ENCODE data around the gene PLEK.
A peak's percentile ranks its signal among the peaks of the same experiment; 100 is the strongest.

PLEK gene

GRCh38 chr2:68432696-68433658, 67.9 kb downstream of the PLEK start:
- Histone ChIP-seq H3K4me3 (replicated peaks; ENCODE audit: insufficient read depth, low read length) (no peak overlapping the region), H3K27ac (replicated peaks) (no peak overlapping the region), H3K27me3 (ENCODE audit: insufficient read depth, poor library complexity, severe bottlenecking) (no peaks in the 10 kb centered on the region)
- DNase-seq (ENCODE audit: low read depth in 1 of 2, low spot score in 1 of 2), result no peak
- TF ChIP-seq REST (IDR thresholded peaks at IDR 0.05; ENCODE audit: insufficient replicate concordance, low read depth), result no peak
- no peak for TF ChIP-seq GABPA (IDR thresholded peaks at IDR 0.05; ENCODE audit: low read depth)
- TF ChIP-seq SPI1 (IDR thresholded peaks at IDR 0.05; ENCODE audit: borderline replicate concordance, low read depth), result no peak
- no peak for TF ChIP-seq POLR2AphosphoS5 (IDR thresholded peaks at IDR 0.05; ENCODE audit: low read depth)
- TF ChIP-seq CTCF (IDR thresholded peaks at IDR 0.05; ENCODE audit: insufficient read depth, low read length), result no peak

GRCh38 chr2:68434981-68435380, 69.9 kb downstream of the PLEK start:
- no peak for TF ChIP-seq SPI1 (IDR thresholded peaks at IDR 0.05; ENCODE audit: borderline replicate concordance, low read depth)
- TF ChIP-seq CTCF (IDR thresholded peaks at IDR 0.05; ENCODE audit: insufficient read depth, low read length), result no peak
- TF ChIP-seq GABPA (IDR thresholded peaks at IDR 0.05; ENCODE audit: low read depth), result no peak
- TF ChIP-seq POLR2AphosphoS5 (IDR thresholded peaks at IDR 0.05; ENCODE audit: low read depth), result no peak
- TF ChIP-seq REST (IDR thresholded peaks at IDR 0.05; ENCODE audit: insufficient replicate concordance, low read depth), result no peak
- Histone ChIP-seq H3K27me3 (ENCODE audit: insufficient read depth, poor library complexity, severe bottlenecking) (no peaks in the 10 kb centered on the region), H3K27ac (replicated peaks) (no peak overlapping the region; the same call in 1 of the 2 replicates), H3K4me3 (replicated peaks; ENCODE audit: insufficient read depth, low read length) (no peak overlapping the region)
- DNase-seq (ENCODE audit: low read depth in 1 of 2, low spot score in 1 of 2), result peak in 1 of 2 experiments; percentile 52

GRCh38 chr2:68435615-68436014, 70.5 kb downstream of the PLEK start:
- Histone ChIP-seq H3K27me3 (ENCODE audit: insufficient read depth, poor library complexity, severe bottlenecking) (no peaks in the 10 kb centered on the region), H3K4me3 (replicated peaks; ENCODE audit: insufficient read depth, low read length) (no peak overlapping the region), H3K27ac (replicated peaks) (no peak overlapping the region)
- DNase-seq (ENCODE audit: low read depth in 1 of 2, low spot score in 1 of 2), result no peak
- no peak for TF ChIP-seq REST (IDR thresholded peaks at IDR 0.05; ENCODE audit: insufficient replicate concordance, low read depth)
- TF ChIP-seq GABPA (IDR thresholded peaks at IDR 0.05; ENCODE audit: low read depth), result no peak
- no peak for TF ChIP-seq POLR2AphosphoS5 (IDR thresholded peaks at IDR 0.05; ENCODE audit: low read depth)
- no peak for TF ChIP-seq SPI1 (IDR thresholded peaks at IDR 0.05; ENCODE audit: borderline replicate concordance, low read depth)
- no peak for TF ChIP-seq CTCF (IDR thresholded peaks at IDR 0.05; ENCODE audit: insufficient read depth, low read length)

Measured in HL-60 (cell line).